Stimulated activated memory B cell treated with anti-CD40 and anti-IgM and Interleukin-4, amounts not matched to agents 10 μg/mL and 1 μg/mL and 100 μg/mL, for 72 hours (primary cell): ENCODE measurements around the gene C18orf54.
"Not testable (repeated sequence)": the region's sequence is repeated elsewhere in the genome, so short reads cannot be mapped to it uniquely, and the experiment has no call there.

Experiments used
- ATAC-seq: fragments of 150-1000 bp; cut with Tn5 transposase; 2 replicates; pipeline ENCODE4 v1.10.0; 2021
- H3K27ac Mint-ChIP-seq: one replicate; pipeline ENCODE4 v1.8.0; 2022; ENCODE audit warnings: mild to moderate bottlenecking, mixed read lengths
- H3K27me3 Mint-ChIP-seq: one replicate; pipeline ENCODE4 v1.8.0; 2022; ENCODE audit warnings: mixed read lengths
- H3K36me3 Mint-ChIP-seq: one replicate; pipeline ENCODE4 v1.8.0; 2022; ENCODE audit warnings: mixed read lengths
- H3K4me1 Mint-ChIP-seq: one replicate; pipeline ENCODE4 v1.8.0; 2022; ENCODE audit warnings: mixed read lengths
- H3K4me3 Mint-ChIP-seq: one replicate; pipeline ENCODE4 v1.8.0; 2022; ENCODE audit warnings: mild to moderate bottlenecking, moderate library complexity, mixed read lengths
- H3K9me3 Mint-ChIP-seq: one replicate; pipeline ENCODE4 v1.8.0; 2022; ENCODE audit warnings: mixed read lengths

Gene C18orf54

DNA sequence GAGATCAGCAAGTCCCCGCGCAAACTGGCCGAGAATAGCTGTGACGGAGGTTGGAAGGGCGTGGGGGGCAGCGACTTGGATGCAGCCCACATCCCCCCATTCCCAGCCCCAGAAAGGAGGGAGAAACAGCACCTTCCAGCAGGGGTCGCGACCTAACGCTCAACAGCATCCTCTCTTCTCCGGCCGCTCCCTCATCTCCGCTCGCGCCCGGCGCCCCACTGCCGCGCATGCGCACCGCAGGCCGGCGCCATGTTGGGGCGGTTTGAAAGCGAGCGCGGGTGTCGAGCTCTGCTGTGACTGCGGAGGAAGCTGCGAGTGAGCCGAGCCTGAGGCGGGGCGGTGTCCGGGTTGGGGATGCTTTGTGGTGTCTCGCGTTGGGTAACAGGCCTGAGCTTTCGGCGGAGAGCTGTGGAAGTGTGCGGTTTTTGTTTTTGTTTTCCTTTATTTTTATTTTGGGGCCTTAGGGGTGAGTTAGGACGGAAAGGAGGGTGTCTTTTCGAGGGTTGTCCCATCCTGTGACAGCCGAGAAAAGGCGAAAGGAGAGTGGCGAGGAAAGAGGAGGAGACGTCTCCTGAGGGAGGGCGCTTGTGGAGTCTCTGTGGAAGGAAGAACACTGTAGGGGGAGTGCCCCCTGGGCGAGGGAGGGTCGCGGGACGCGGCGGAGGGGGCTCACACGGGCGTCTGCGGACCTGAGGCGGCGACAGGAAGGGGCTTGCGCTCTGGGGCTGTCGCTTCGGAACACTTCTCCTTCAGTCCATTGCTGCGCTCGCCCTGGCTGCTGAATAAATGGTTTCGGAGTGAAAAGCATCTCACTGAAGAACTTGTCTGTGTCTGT is at the start of gene C18orf54, which contains the start of gene STARD6:
Gene C18orf54, plus strand, starts transcription at position 247 of the 835 bp plus-strand sequence. CDS start 2,667 bp downstream, outside the sequence.
Gene STARD6, minus strand, starts transcription at position 199 of the 835 bp plus-strand sequence. CDS start 3,285 bp downstream, outside the sequence.
- peak; percentile 98 for ATAC-seq
- peak within 1 kb of the TSS; percentile 90 for H3K27ac Mint-ChIP-seq
- H3K9me3 Mint-ChIP-seq, result no peaks in the 10 kb centered on the region
- H3K4me3 Mint-ChIP-seq, result peak within 1 kb of the TSS; percentile 96
- H3K4me1 Mint-ChIP-seq, result peaks cover 15% of the 10 kb centered on the region
- H3K36me3 Mint-ChIP-seq, result peaks cover 11% of the 10 kb centered on the region
- H3K27me3 Mint-ChIP-seq, result no peaks in the 10 kb centered on the region

DNA sequence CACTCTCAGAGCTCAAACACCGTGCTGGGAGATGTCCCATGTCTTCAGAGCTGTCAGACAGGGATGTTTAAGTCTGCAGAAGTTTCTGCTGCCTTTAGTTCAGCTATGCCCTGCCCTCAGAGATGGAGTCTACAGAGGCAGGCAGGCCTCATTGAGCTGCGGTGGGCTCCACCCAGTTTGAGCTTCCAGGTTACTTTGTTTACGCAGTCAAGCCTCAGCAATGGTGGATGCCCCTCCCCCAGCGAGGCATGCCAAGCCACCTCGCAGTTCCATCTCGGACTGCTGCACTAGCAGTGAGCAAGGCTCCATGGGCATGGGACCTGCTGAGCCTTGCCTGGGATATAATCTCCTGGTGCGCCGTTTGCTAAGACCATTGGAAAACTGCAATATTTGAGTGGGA is 48.1 kb upstream of the C18orf54 start:
- not testable (repeated sequence) for H3K36me3 Mint-ChIP-seq, H3K4me1 Mint-ChIP-seq, ATAC-seq, H3K27me3 Mint-ChIP-seq, H3K27ac Mint-ChIP-seq, H3K4me3 Mint-ChIP-seq, H3K9me3 Mint-ChIP-seq

- Mint-ChIP-seq H3K27me3 (peaks cover 15% of the 10 kb centered on the region), H3K27ac (no peak overlapping the region), H3K4me1 (no peaks in the 10 kb centered on the region), H3K36me3 (no peaks in the 10 kb centered on the region), H3K4me3 (no peak overlapping the region), H3K9me3 (no peaks in the 10 kb centered on the region)
- ATAC-seq, result no peak
These were observed 41.5 kb upstream of the C18orf54 start for GRCh38 chr18:54316071-54316820.

- no peak for ATAC-seq
- Mint-ChIP-seq H3K27me3 (no peaks in the 10 kb centered on the region), H3K4me3 (no peak overlapping the region), H3K27ac (no peak overlapping the region), H3K4me1 (no peaks in the 10 kb centered on the region), H3K36me3 (no peaks in the 10 kb centered on the region), H3K9me3 (no peaks in the 10 kb centered on the region)
These were observed 34.1 kb upstream of the C18orf54 start for GRCh38 chr18:54323561-54323960.

DNA sequence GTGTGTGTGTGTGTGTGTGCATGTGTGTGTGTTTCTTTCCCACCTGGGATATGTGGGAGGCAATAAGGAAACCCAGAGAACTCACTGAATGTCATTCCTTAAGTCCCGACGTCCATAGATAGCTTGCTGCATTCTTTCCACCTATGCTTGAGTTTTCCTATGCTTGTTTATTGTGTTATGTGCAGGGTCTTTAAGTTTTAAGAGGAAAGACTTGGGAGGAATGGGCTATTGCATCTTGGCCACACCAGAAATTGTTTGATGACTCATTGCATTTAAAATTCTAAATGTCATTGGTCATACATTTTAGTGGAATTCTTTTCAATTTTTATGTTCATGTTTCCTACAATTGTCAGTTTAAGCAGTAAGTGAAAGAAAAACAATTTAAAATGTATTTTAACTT is 33.7 kb upstream of the C18orf54 start:
- Mint-ChIP-seq H3K27ac (no peak overlapping the region), H3K9me3 (no peaks in the 10 kb centered on the region), H3K36me3 (no peaks in the 10 kb centered on the region), H3K27me3 (no peaks in the 10 kb centered on the region), H3K4me1 (no peaks in the 10 kb centered on the region), H3K4me3 (no peak overlapping the region)
- ATAC-seq, result no peak

- Mint-ChIP-seq H3K9me3 (no peaks in the 10 kb centered on the region), H3K36me3 (no peaks in the 10 kb centered on the region), H3K4me1 (no peaks in the 10 kb centered on the region), H3K27ac (no peak overlapping the region), H3K4me3 (no peak overlapping the region), H3K27me3 (no peaks in the 10 kb centered on the region)
- ATAC-seq, result no peak
These were observed 29.9 kb upstream of the C18orf54 start for GRCh38 chr18:54327818-54328217.

DNA sequence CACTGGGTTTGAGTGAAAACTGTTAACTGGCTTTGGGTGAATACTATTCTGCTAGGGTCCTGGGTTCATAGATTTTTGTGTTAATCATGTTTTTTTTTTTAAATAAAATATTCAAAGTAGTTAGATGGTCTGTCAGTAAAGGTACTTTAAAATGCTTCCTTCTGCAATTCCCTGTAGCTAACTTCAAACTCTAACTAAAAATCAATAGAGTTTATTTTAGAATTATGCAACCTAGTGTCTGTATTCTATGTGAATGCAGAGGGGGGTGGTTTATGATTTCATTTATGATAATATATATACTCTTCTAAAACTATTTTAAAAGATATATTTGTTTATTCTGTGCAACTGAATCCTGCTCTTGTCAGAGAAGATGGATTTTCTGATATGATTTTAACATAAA is 27.9 kb upstream of the C18orf54 start:
- Mint-ChIP-seq H3K9me3 (no peaks in the 10 kb centered on the region), H3K4me3 (no peak overlapping the region), H3K4me1 (no peaks in the 10 kb centered on the region), H3K27ac (no peak overlapping the region), H3K36me3 (no peaks in the 10 kb centered on the region), H3K27me3 (no peaks in the 10 kb centered on the region)
- no peak for ATAC-seq

- Mint-ChIP-seq H3K27ac (no peak overlapping the region), H3K27me3 (peaks cover 6% of the 10 kb centered on the region), H3K4me1 (no peaks in the 10 kb centered on the region), H3K36me3 (no peaks in the 10 kb centered on the region), H3K4me3 (no peak overlapping the region), H3K9me3 (no peaks in the 10 kb centered on the region)
- no peak for ATAC-seq
These were observed 26.7 kb upstream of the C18orf54 start for GRCh38 chr18:54330768-54331548.

DNA sequence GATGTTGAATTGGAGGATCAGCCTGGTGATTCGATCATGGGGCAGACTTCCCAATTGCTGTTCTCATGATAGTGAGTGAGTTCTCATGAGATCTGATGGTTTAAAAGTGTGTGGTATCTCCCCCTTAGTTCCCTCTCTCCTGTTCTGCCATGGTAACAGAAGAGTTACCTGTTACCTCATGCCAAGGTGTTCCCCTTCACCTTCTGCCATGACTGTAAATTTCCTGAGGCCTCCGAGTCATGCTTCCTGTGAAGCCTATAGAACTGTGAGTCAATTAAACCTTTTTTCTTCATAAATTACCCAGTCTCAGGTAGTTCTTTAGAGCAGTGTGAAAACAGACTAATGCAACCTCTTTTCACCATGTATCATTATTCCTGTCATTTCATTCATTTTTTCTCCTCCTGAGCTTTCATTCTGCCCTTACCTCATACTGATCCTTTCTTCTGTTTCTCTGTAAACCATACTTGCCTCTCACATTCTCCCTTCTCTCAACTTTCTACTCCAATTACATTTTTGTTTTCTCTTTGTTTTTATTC is 22.0 kb upstream of the C18orf54 start:
- Mint-ChIP-seq H3K27ac (no peak overlapping the region), H3K27me3 (peaks cover 15% of the 10 kb centered on the region), H3K9me3 (peaks cover 2% of the 10 kb centered on the region), H3K36me3 (no peaks in the 10 kb centered on the region), H3K4me3 (no peak overlapping the region), H3K4me1 (no peaks in the 10 kb centered on the region)
- no peak for ATAC-seq

GRCh38 chr18:54338230-54338629 is 19.5 kb upstream of the C18orf54 start:
- no peak overlapping the region for H3K4me3 Mint-ChIP-seq
- ATAC-seq, result no peak
- peaks cover 15% of the 10 kb centered on the region for H3K27me3 Mint-ChIP-seq
- H3K36me3 Mint-ChIP-seq, result no peaks in the 10 kb centered on the region
- H3K27ac Mint-ChIP-seq, result no peak overlapping the region
- H3K4me1 Mint-ChIP-seq, result no peaks in the 10 kb centered on the region
- H3K9me3 Mint-ChIP-seq, result peaks cover 2% of the 10 kb centered on the region

GRCh38 chr18:54351186-54351585 is 6.5 kb upstream of the C18orf54 start:
- Mint-ChIP-seq H3K4me1 (no peaks in the 10 kb centered on the region), H3K27ac (no peak overlapping the region), H3K9me3 (no peaks in the 10 kb centered on the region), H3K36me3 (no peaks in the 10 kb centered on the region), H3K27me3 (no peaks in the 10 kb centered on the region), H3K4me3 (no peak overlapping the region)
- no peak for ATAC-seq

DNA sequence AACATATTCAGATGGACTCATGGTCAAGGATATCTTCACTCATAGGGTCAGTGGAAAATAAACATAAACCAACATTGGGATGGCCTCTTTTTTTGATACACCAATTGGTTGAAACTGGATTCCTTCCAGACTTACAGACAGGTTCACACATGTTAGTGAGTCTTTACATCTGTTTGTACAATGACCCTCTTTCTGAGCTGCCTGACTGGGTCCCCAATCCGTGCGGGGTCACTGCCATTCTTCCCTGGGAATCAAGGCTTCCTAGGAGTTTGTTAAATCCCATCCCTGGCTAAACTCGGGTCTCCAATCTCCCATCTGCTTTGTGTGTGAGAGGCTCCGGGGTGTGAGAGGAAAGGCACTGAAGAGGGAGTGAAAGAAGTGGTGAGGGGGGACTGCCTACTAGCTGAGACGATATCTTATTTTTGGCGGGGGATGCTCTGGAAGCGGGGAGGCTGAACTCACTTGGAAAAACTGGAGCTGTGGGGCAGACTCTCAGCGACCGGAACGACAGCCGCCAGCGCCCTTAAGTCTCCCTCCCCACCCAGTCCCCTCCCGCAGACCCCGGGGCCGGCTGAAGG is 535 bp upstream of the C18orf54 start:
- no peak for ATAC-seq
- Mint-ChIP-seq H3K36me3 (peaks cover 11% of the 10 kb centered on the region), H3K27me3 (no peaks in the 10 kb centered on the region), H3K4me1 (peaks cover 15% of the 10 kb centered on the region), H3K27ac (peak overlapping the region; percentile 90), H3K4me3 (peak overlapping the region; percentile 96), H3K9me3 (no peaks in the 10 kb centered on the region)

DNA sequence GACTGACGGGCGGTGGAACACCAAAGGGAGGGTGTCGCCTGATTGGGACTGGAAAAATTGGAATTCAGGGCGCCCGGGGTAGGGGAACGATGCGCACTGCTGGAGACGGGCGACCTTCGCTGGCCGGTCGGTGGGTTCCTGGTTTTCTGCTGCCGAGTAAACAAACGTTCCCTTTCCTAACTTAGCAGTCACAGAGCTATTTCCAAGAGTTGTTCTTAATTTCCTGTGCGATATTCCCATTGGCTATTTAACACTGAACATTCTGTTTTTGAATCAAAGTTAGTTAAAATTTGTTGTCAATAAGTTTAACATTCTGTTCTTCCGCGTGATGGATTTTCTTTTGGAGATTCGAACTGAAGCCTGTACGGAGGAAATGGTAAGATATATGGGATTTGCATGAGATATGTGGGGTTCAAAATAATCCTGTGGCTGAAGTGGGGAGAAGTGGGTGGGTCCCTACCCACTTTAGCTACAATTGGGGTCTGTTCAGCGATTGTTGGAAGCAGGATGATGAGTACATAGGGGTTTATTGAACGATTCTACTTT is 862 bp downstream of the C18orf54 start:
- H3K4me3 Mint-ChIP-seq, result peak overlapping the region; percentile 96
- H3K9me3 Mint-ChIP-seq, result no peaks in the 10 kb centered on the region
- peaks cover 16% of the 10 kb centered on the region for H3K36me3 Mint-ChIP-seq
- ATAC-seq, result no peak
- H3K27me3 Mint-ChIP-seq, result no peaks in the 10 kb centered on the region
- H3K4me1 Mint-ChIP-seq, result peaks cover 15% of the 10 kb centered on the region
- H3K27ac Mint-ChIP-seq, result peak overlapping the region; percentile 90

DNA sequence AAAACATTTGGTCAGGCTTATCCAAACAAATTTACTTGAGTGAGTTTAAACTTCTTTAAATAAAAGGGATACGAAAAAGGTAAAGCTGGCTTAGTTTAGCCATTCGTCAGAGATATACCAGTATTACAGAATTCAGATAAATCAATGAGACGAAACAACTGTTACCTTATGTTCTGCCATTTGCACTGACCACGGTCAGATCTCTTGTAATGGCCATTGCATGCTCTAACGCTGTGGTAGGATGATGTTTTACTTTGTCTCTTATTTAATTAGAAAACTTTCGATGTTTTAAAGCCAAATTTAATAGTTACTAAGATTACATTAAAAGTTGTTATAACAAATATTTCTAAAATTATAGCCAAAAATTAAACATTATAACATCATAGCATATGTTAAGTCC is 1.5 kb downstream of the C18orf54 start:
- Mint-ChIP-seq H3K27me3 (no peaks in the 10 kb centered on the region), H3K4me1 (peaks cover 15% of the 10 kb centered on the region), H3K36me3 (peaks cover 16% of the 10 kb centered on the region), H3K9me3 (no peaks in the 10 kb centered on the region), H3K4me3 (no peak overlapping the region), H3K27ac (peak overlapping the region; percentile 90)
- no peak for ATAC-seq
